GM18505 (cell line): ENCODE data around the gene EMC8.

ENCODE experiments used
- ATAC-seq: cut with Tn5 transposase; IDR thresholded peaks from one replicate; pipeline ENCODE4 v1.9.1; 2021; ENCODE audit not compliant: unreplicated experiment
- POLR2A ChIP-seq: IDR thresholded peaks from 4 replicates; pipeline ENCODE4 v1.6.1; 2011; ENCODE audit warnings: borderline replicate concordance; ENCODE audit not compliant: insufficient read depth, insufficient read length; ENCODE audit errors: extremely low read depth

The EMC8 gene

GRCh38 chr16:85774811-85775210, 24.5 kb downstream of the EMC8 start:
- TF ChIP-seq POLR2A: no peak

GRCh38 chr16:85774136-85774535, 25.2 kb downstream of the EMC8 start:
- ATAC-seq: no peak
- no peak for TF ChIP-seq POLR2A

More at GRCh38 chr16:85774811-85775210, 24.5 kb downstream of the EMC8 start:
- no peak for ATAC-seq

GRCh38 chr16:85773044-85773443, 26.3 kb downstream of the EMC8 start:
- TF ChIP-seq POLR2A: no peak

DNA sequence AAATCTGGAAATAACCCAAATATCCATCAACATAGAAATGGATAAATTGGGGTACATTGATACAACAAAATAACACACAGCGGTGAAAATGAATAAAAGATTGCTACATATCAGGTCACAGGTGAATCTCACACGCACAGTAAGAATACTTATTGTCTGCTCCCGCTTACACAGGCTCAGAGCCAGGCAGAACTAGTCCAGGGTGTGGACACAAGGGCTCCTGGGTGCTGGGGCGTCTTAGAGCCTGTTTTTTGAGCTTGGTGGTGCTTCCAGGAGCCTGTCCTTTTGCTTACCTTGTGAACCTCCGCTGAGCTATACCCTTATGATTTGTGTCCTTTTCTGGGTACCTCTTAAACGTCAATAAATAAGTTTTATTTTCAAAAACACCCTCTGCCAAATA, 28.6 kb downstream of the EMC8 start:
- no peak for TF ChIP-seq POLR2A
- ATAC-seq: no peak

More at GRCh38 chr16:85773044-85773443, 26.3 kb downstream of the EMC8 start:
- ATAC-seq: no peak

- no peak for ATAC-seq
- no peak for TF ChIP-seq POLR2A
Observed at GRCh38 chr16:85768199-85768598, 31.1 kb downstream of the EMC8 start.

GRCh38 chr16:85767531-85767930, 31.8 kb downstream of the EMC8 start:
- TF ChIP-seq POLR2A: no peak
- ATAC-seq: no peak

GRCh38 chr16:85765767-85766166, 33.6 kb downstream of the EMC8 start:
- no peak for ATAC-seq
- TF ChIP-seq POLR2A: no peak

DNA sequence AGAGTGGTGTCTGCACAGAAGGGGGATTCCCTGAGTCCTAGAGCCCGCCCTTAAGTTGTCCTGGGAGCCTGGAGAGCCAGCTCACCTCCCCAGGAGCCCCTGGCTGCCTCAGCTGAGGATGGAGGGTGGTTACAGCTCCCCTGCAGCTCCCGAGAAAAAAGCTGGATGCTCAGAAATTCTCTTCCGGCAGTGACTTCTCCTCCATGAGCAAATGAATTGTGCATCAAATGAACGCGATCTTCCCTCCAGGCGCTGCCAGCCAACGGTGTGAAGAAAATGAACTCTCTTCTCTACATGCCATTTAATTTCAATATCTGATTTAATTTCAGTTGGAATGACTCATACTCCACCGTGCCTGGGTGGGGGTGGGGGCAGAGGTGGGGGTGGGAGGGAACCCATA, 34.1 kb downstream of the EMC8 start:
- TF ChIP-seq POLR2A: no peak
- ATAC-seq: no peak

- ATAC-seq: no peak
- TF ChIP-seq POLR2A: no peak
Observed at GRCh38 chr16:85763616-85764015, 35.7 kb downstream of the EMC8 start.

GRCh38 chr16:85762970-85763369, 36.4 kb downstream of the EMC8 start:
- no peak for TF ChIP-seq POLR2A

DNA sequence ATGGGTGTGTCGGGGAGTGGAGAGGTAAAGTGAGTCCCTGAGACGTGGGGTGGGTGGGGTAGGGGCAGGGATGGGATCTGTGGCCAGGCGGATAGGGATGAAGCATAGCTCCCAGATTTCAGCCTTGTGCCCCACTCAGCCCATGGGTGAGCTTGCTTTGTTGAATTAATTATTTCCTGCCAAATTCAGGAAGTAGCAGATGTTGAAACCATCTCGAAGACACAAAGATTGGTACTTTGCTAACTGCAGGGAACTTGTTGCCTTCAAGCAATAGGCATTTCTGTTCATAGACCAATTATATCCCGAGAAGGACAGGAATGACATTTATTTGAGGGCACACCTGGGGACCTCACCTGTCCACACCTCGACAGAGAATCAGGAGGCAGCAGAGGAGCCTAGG, 37.5 kb downstream of the EMC8 start:
- no peak for ATAC-seq
- TF ChIP-seq POLR2A: no peak

More at GRCh38 chr16:85762970-85763369, 36.4 kb downstream of the EMC8 start:
- no peak for ATAC-seq

GRCh38 chr16:85759631-85760419, 39.5 kb downstream of the EMC8 start:
- no peak for TF ChIP-seq POLR2A
- no peak for ATAC-seq

GRCh38 chr16:85759136-85759535, 40.2 kb downstream of the EMC8 start:
- no peak for ATAC-seq
- no peak for TF ChIP-seq POLR2A

- ATAC-seq: peak; percentile 38
- TF ChIP-seq POLR2A: no peak
Observed at GRCh38 chr16:85757341-85757822, 42.0 kb downstream of the EMC8 start.
